ENCODE measurements around the gene CARNS1.

Gene CARNS1

DNA sequence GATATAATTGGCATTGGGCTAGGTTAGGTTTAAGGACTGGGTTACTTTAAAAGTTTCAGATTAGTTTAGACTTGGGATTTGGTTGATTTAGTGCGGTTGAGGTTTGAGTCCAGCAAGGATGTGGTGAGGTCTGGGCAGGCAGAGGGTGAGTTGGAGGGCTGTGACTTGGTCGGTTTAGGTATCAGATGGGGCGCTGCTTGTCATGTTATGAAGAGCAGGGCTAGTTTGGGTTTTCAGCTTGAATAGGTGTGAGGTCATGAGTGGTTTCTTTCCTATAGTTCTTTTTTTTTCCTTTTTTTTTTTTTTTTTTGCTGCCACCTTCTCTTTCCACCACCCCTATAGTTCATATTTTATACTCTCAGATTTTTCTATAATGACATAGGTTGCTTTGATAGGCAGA lies 46.9 kb upstream of the CARNS1 start:
- TF ChIP-seq, protein P1, sequence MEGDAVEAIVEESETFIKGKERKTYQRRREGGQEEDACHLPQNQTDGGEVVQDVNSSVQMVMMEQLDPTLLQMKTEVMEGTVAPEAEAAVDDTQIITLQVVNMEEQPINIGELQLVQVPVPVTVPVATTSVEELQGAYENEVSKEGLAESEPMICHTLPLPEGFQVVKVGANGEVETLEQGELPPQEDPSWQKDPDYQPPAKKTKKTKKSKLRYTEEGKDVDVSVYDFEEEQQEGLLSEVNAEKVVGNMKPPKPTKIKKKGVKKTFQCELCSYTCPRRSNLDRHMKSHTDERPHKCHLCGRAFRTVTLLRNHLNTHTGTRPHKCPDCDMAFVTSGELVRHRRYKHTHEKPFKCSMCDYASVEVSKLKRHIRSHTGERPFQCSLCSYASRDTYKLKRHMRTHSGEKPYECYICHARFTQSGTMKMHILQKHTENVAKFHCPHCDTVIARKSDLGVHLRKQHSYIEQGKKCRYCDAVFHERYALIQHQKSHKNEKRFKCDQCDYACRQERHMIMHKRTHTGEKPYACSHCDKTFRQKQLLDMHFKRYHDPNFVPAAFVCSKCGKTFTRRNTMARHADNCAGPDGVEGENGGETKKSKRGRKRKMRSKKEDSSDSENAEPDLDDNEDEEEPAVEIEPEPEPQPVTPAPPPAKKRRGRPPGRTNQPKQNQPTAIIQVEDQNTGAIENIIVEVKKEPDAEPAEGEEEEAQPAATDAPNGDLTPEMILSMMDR (conservative IDR thresholded peaks at IDR 0.05; ENCODE audit: low read depth) = no peak

DNA sequence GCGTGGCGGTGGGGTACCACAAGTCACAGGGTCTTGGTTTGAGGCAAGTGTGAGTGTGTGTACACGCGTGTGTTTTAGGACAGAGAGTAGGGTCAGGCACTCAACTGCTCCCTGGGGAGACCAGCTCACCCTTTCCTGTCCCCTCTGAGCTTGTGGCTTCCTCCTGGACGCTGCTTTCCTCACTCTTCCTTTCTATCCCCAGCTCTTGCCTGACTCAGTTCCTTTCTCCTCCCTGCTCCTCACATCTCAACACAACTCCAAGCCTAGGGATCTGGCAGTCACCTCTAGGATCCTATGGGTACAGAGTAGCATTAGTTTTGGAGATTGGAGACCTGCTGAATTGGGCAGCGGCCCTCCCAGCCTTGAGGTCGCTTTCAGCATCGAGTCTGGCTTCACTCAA lies 46.2 kb upstream of the CARNS1 start:
- ChIA-PET POLR2A (ENCODE audit: low non-redundant PET) (no interaction called here), CTCF (interaction anchor here (0.5 to 3.0 kb wide), 2 partner anchors 13 to 51 kb away, joined by 3 to 16 read pairs; no protein-coding TSS in a partner anchor)
- DNase-seq (ENCODE audit: low spot score) = no peak
- H3K27ac ChIP-seq = peak overlapping the region; percentile 97
- TF ChIP-seq, protein P1 (conservative IDR thresholded peaks at IDR 0.05; ENCODE audit: low read depth) = no peak

More for the DNA sequence above, 46.9 kb upstream of the CARNS1 start:
- peak overlapping the region; percentile 66 for H3K27ac ChIP-seq
- CTCF ChIA-PET = interaction anchor here (3.0 kb wide), 1 partner anchor 14 kb away, joined by 16 read pairs; no protein-coding TSS in a partner anchor
- DNase-seq (ENCODE audit: low spot score) = no peak
- POLR2A ChIA-PET (ENCODE audit: low non-redundant PET) = no interaction called here

GRCh38 chr11:67369801-67370284 lies 45.6 kb upstream of the CARNS1 start:
- POLR2A ChIA-PET (ENCODE audit: low non-redundant PET) = no interaction called here
- TF ChIP-seq, protein P1 (conservative IDR thresholded peaks at IDR 0.05; ENCODE audit: low read depth) = no peak
- CTCF ChIA-PET = interaction anchor here (0.5 to 4.8 kb wide), 6 partner anchors 11 to 52 kb away, joined by 3 to 52 read pairs (median 7); partner anchors contain the start of gene POLD4
- no peak for DNase-seq (ENCODE audit: low spot score)
- H3K27ac ChIP-seq = peak overlapping the region; percentile 97

DNA sequence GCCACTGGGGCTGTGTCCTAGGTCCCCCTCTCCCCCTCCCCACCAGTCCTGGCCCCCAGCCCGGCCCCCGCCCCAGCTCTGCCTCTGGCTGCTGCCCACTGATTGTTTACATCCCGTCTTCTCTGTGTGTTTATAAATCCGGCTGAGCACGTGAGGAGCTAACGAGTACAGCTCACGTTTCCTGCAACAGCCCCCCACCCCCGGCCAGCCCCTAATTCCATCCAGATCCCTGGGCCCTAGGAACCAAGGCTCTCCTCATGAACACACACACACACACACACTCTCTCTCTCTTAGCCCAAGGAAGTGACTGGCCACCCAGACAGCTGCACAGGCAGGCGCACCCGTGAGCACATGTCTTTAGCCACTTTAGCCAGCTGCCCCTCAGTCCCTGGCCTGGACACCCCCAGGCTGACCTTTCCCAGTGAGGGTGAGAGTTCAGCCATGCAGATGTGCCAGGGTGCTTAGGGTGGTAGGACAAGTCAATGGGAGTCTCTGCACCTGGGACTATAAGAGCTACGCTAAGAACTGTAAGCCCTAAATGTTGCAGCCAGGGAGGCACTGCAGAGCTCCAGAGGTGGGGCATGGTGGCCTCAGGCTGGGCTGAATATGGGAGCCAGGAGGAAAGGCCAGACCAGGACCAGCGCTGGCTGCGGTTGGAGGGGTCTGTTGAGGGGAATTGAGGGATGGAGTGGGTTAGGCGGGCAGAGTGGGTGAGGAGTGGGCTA lies 45.0 kb upstream of the CARNS1 start:
- DNase-seq (ENCODE audit: low spot score) = no peak
- ChIA-PET CTCF (interaction anchor here (0.8 to 4.8 kb wide), 7 partner anchors 8 to 19 kb away, joined by 3 to 52 read pairs (median 6); partner anchors contain the start of gene POLD4), POLR2A (ENCODE audit: low non-redundant PET) (no interaction called here)
- peak overlapping the region; percentile 97 for H3K27ac ChIP-seq
- TF ChIP-seq, protein P1 (conservative IDR thresholded peaks at IDR 0.05; ENCODE audit: low read depth) = no peak

DNA sequence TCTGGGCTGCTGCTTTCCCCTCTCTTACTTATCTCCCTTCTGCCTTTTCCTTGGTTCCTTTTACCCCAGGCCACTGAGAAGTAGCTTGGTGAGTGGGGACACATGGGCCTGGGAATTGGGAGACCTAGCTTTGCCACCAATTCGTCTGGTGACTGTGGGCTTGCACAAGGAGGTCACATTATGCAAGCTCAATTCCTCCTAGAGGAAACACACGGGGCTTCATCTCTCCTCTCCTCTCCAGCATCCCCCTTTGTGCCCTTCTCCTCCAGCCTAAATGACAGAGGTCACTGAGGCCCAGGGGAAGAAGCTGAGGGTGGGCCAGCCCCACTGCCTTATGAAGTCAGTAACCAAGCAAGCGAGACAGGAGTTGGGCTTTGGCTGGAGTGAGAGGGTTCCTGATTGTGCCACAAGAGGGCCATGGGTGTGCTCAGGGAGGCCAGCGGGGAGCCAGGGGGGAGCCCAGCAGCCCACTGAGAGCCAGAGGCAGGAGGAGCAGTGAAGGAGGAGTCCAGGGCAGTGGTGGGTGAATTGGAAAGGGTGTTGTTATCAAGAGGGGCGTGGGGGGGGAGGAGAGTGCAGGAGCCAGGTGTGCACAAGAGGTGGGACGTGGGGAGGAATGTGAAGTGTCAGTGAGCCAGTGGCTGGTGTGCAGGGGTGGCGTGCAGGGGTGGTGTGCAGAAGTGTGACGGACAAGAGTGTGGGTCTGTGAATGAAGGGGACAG lies 44.1 kb upstream of the CARNS1 start:
- TF ChIP-seq, protein P1 (conservative IDR thresholded peaks at IDR 0.05; ENCODE audit: low read depth) = peak; percentile 55
- CTCF ChIA-PET = interaction anchor here (0.8 to 4.8 kb wide), 7 partner anchors 9 to 20 kb away, joined by 3 to 52 read pairs (median 6); partner anchors contain the start of gene POLD4
- H3K27ac ChIP-seq = peak overlapping the region; percentile 97
- DNase-seq (ENCODE audit: low spot score) = no peak
- POLR2A ChIA-PET (ENCODE audit: low non-redundant PET) = no interaction called here

DNA sequence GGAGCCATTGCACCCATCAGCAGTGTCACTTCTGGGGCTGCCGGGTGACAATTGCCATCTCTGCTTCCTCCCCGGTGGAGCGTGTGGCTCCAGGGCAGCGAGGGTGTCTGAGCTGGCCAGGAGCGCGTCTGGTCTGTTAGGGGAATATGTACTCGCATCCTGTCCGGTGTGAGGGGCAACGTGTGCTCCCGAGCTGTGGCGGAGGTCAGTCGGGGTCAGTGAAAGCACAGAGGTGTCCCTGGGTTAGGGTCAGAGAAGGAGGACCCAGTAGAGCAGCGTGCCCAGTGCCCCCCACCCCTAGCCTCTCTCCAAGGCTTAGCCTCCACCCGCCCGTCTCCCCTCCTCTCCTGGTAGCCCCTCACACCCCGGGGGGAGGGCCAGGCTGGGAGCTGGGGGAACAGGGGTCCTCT lies 43.6 kb upstream of the CARNS1 start:
- TF ChIP-seq, protein P1 (conservative IDR thresholded peaks at IDR 0.05; ENCODE audit: low read depth) = no peak
- H3K27ac ChIP-seq = peak overlapping the region; percentile 97
- DNase-seq (ENCODE audit: low spot score) = no peak
- ChIA-PET CTCF (interaction anchor here (0.6 to 4.8 kb wide), 5 partner anchors 10 to 102 kb away, joined by 3 to 52 read pairs (median 7); partner anchors contain the start of gene POLD4), POLR2A (ENCODE audit: low non-redundant PET) (no interaction called here)
